Suprapubic skin (tissue), 4 donors: ENCODE results near the gene ABLIM2.

ENCODE experiments used
- EP300 ChIP-seq: sonication (generic); formaldehyde crosslinking; IDR thresholded peaks from one replicate; pipeline ENCODE4 v1.6.1; 2017; ENCODE audit warnings: antibody characterized with exemption
- POLR2A ChIP-seq, 2 donors: fragments of 450-650 bp; IDR thresholded peaks; one replicate each; pipeline ENCODE4 v1.6.1; 2017; ENCODE audit warnings: antibody characterized with exemption in 2 of 2, mild to moderate bottlenecking in 2 of 2, moderate library complexity in 2 of 2
- POLR2AphosphoS5 ChIP-seq, 3 donors: sonication (generic); formaldehyde crosslinking; IDR thresholded peaks; one replicate each; pipeline ENCODE4 v1.6.1; 2017; ENCODE audit warnings: antibody characterized with exemption in 3 of 3
- TF ChIP-seq, protein P1 (sequence below), 2 donors: fragments of 200-600 bp in 1 of 2; fragments of 450-650 bp in 1 of 2; sonication (generic) in 1 of 2; IDR thresholded peaks; one replicate each; pipeline ENCODE4 v1.5.1; 2016 to 2019; ENCODE audit warnings: antibody characterized with exemption in 2 of 2, mild to moderate bottlenecking in 1 of 2, moderate library complexity in 1 of 2

DNA sequence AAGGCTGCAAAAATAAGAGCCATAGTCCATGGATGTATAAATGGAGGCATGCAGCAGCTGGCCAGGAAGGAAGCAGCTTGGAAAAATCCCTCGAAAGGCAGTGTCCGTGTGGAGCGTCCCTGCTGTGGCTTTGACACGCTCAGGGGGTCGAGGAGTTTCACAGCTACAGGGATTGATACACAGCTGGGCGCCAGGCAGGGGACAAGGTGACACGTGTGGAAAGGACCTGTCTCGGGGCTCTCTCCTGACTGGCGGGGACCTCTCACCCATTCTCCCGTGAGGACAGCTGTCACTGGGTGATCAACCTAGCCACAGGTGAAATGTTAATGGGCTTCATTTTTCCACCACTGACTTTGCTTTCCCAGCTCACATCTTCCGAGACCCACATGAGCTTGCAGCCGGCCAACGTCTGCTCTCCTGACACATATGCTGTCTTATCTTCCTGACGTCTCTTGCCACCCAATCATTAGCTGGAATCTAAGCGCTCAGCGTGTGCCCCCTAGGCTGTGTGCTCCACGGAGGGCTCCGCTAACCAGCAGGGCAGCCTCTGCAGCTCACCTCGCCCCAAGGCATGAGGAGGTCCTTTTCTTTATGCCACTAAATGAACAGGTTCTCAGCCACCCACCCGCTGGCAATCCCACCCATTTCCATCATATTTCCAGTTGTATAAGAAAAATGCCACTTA lies 129.6 kb downstream of the ABLIM2 start:
- TF ChIP-seq, protein P1, sequence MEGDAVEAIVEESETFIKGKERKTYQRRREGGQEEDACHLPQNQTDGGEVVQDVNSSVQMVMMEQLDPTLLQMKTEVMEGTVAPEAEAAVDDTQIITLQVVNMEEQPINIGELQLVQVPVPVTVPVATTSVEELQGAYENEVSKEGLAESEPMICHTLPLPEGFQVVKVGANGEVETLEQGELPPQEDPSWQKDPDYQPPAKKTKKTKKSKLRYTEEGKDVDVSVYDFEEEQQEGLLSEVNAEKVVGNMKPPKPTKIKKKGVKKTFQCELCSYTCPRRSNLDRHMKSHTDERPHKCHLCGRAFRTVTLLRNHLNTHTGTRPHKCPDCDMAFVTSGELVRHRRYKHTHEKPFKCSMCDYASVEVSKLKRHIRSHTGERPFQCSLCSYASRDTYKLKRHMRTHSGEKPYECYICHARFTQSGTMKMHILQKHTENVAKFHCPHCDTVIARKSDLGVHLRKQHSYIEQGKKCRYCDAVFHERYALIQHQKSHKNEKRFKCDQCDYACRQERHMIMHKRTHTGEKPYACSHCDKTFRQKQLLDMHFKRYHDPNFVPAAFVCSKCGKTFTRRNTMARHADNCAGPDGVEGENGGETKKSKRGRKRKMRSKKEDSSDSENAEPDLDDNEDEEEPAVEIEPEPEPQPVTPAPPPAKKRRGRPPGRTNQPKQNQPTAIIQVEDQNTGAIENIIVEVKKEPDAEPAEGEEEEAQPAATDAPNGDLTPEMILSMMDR (IDR thresholded peaks at IDR 0.05) = no peak
- TF ChIP-seq POLR2A (IDR thresholded peaks at IDR 0.05) = no peak
- no peak for TF ChIP-seq POLR2AphosphoS5 (IDR thresholded peaks at IDR 0.05)
- no peak for TF ChIP-seq EP300
